PFSK-1 (cell line): ENCODE results near the gene ALG2.

ENCODE experiments used
- FOXP2 ChIP-seq: optimal IDR thresholded peaks from 2 replicates; pipeline ENCODE3; 2011; ENCODE audit warnings: borderline replicate concordance, control low read depth, inconsistent platforms; ENCODE audit not compliant: insufficient read depth; ENCODE audit errors: extremely low read length, extremely low read depth
- POLR2AphosphoS5 ChIP-seq: IDR thresholded peaks from 2 replicates; pipeline ENCODE4 v1.6.1; 2012; ENCODE audit warnings: low read depth, mild to moderate bottlenecking, control low read depth, low read length, moderate library complexity
- SIN3A ChIP-seq: IDR thresholded peaks from 2 replicates; pipeline ENCODE4 v1.6.1; 2012; ENCODE audit warnings: mild to moderate bottlenecking, low read length, moderate library complexity, borderline replicate concordance; ENCODE audit not compliant: insufficient read depth
- TAF1 ChIP-seq: IDR thresholded peaks from 2 replicates; pipeline ENCODE4 v1.6.1; 2012; ENCODE audit warnings: low read length, control low read depth, borderline replicate concordance; ENCODE audit not compliant: insufficient read depth
- TF ChIP-seq, protein P1 (sequence below), 2 experiments: IDR thresholded peaks; 2 replicates each; pipeline versions ENCODE4 v1.6.1 to v1.8.0; 2011 to 2012; ENCODE audit warnings: low read depth in 2 of 2, low read length in 2 of 2, control low read depth in 1 of 2, inconsistent platforms in 1 of 2, mild to moderate bottlenecking in 1 of 2, moderate library complexity in 1 of 2; ENCODE audit not compliant: insufficient read depth in 1 of 2

DNA sequence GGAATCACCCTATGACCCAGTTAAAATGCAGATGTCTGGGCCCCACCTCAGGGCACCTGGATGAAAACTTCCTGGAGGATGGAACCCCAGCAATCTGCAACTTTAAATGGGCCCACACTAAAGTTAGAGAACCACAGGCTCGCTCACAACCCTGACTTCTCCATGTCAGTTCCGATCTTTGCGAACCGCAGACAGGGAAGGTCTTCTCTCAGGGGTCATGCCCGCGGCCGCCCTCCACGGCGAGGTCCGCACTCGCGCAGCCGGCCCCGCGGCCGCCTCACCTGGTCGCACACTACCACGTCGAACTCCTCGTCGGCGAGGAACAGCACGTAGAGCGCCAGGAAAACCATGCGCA, 499 bp downstream of the ALG2 start:
- TF ChIP-seq TAF1 = no peak
- no peak for TF ChIP-seq POLR2AphosphoS5
- TF ChIP-seq, protein P1, sequence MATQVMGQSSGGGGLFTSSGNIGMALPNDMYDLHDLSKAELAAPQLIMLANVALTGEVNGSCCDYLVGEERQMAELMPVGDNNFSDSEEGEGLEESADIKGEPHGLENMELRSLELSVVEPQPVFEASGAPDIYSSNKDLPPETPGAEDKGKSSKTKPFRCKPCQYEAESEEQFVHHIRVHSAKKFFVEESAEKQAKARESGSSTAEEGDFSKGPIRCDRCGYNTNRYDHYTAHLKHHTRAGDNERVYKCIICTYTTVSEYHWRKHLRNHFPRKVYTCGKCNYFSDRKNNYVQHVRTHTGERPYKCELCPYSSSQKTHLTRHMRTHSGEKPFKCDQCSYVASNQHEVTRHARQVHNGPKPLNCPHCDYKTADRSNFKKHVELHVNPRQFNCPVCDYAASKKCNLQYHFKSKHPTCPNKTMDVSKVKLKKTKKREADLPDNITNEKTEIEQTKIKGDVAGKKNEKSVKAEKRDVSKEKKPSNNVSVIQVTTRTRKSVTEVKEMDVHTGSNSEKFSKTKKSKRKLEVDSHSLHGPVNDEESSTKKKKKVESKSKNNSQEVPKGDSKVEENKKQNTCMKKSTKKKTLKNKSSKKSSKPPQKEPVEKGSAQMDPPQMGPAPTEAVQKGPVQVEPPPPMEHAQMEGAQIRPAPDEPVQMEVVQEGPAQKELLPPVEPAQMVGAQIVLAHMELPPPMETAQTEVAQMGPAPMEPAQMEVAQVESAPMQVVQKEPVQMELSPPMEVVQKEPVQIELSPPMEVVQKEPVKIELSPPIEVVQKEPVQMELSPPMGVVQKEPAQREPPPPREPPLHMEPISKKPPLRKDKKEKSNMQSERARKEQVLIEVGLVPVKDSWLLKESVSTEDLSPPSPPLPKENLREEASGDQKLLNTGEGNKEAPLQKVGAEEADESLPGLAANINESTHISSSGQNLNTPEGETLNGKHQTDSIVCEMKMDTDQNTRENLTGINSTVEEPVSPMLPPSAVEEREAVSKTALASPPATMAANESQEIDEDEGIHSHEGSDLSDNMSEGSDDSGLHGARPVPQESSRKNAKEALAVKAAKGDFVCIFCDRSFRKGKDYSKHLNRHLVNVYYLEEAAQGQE (IDR thresholded peaks at IDR 0.05; ENCODE audit: insufficient read depth in 1 of 2, low read depth in 2 of 2, low read length in 2 of 2) = no peak
- TF ChIP-seq SIN3A = no peak
- TF ChIP-seq FOXP2 = no peak
